Central memory CD4-positive, alpha-beta T cell (primary cell): ENCODE measurements around the gene WNT9B.

Source experiments
- DNase-seq: peaks from one replicate; pipeline ENCODE4 v3.0.0; 2022

Gene WNT9B

GRCh38 chr17:46859996-46860395, 8.6 kb downstream of the WNT9B start:
- no peak for DNase-seq

- DNase-seq: no peak
These were observed 11.6 kb downstream of the WNT9B start for GRCh38 chr17:46862949-46863348.

- DNase-seq: no peak
These were observed 12.2 kb downstream of the WNT9B start for GRCh38 chr17:46863383-46864121.

GRCh38 chr17:46865100-46865499, 13.7 kb downstream of the WNT9B start:
- no peak for DNase-seq

GRCh38 chr17:46866325-46866724, 14.9 kb downstream of the WNT9B start:
- DNase-seq: no peak

GRCh38 chr17:46866747-46867146, 15.4 kb downstream of the WNT9B start:
- DNase-seq: no peak

GRCh38 chr17:46868689-46869187, 17.4 kb downstream of the WNT9B start:
- DNase-seq: no peak

GRCh38 chr17:46869296-46869695, 17.9 kb downstream of the WNT9B start:
- no peak for DNase-seq

- no peak for DNase-seq
These were observed 18.8 kb downstream of the WNT9B start for GRCh38 chr17:46869975-46870803.

GRCh38 chr17:46872421-46872820, 21.0 kb downstream of the WNT9B start:
- no peak for DNase-seq

GRCh38 chr17:46873941-46874645, 22.7 kb downstream of the WNT9B start:
- DNase-seq: no peak

- DNase-seq: no peak
These were observed 23.5 kb downstream of the WNT9B start for GRCh38 chr17:46874906-46875305.

GRCh38 chr17:46875849-46876352, 24.5 kb downstream of the WNT9B start:
- DNase-seq: no peak

GRCh38 chr17:46876353-46876887, 25.0 kb downstream of the WNT9B start:
- DNase-seq: no peak

GRCh38 chr17:46876926-46877325, 25.5 kb downstream of the WNT9B start:
- no peak for DNase-seq

GRCh38 chr17:46877466-46877865, 26.1 kb downstream of the WNT9B start:
- DNase-seq: no peak

GRCh38 chr17:46878055-46878454, 26.7 kb downstream of the WNT9B start:
- no peak for DNase-seq

GRCh38 chr17:46879101-46879500, 27.7 kb downstream of the WNT9B start:
- DNase-seq: no peak

GRCh38 chr17:46881015-46881414, 29.6 kb downstream of the WNT9B start:
- no peak for DNase-seq

- no peak for DNase-seq
These were observed 31.3 kb downstream of the WNT9B start for GRCh38 chr17:46882666-46883065.

GRCh38 chr17:46883871-46884520, 32.6 kb downstream of the WNT9B start:
- no peak for DNase-seq

- no peak for DNase-seq
These were observed 33.2 kb downstream of the WNT9B start for GRCh38 chr17:46884552-46884951.
